HEK293 (cell line): ENCODE data around the gene PAAF1.

Experiments
- CTCF ChIA-PET: fragments of 350-600 bp; formaldehyde crosslinking; extraction: SDS; loops from one replicate; lab custom pipeline; 2021; ENCODE audit warnings: antibody characterized with exemption; lab: Yijun Ruan, JAX
- POLR2A ChIA-PET: fragments of 300-600 bp; formaldehyde crosslinking; extraction: SDS; loops from one replicate; lab custom pipeline; 2020; ENCODE audit warnings: antibody characterized with exemption, inconsistent platforms; lab: Yijun Ruan, JAX
- H3K27ac ChIP-seq: fragments of 200-500 bp; sonication (Bioruptor generic); 2 replicates; pipeline ENCODE4 v1.5.1; 2014; ENCODE audit warnings: low read depth, low read length, control low read depth, inconsistent platforms; ENCODE audit errors: extremely low read depth
- H3K36me3 ChIP-seq, 2 experiments: fragments of 200-500 bp in 1 of 2; sonication (Bioruptor generic) in 1 of 2; 1 replicate in 1 of 2; 2 replicates in 1 of 2; pipeline ENCODE4 v1.5.1; 2014 to 2017; ENCODE audit warnings: inconsistent platforms in 2 of 2, low read length in 2 of 2; ENCODE audit not compliant: control insufficient read depth in 2 of 2, insufficient read depth in 1 of 2
- H3K4me1 ChIP-seq: fragments of 200-500 bp; sonication (Bioruptor generic); 2 replicates; pipeline ENCODE4 v1.5.1; 2014; ENCODE audit warnings: mild to moderate bottlenecking, low read length, inconsistent platforms; ENCODE audit not compliant: control insufficient read depth, insufficient read depth
- H3K4me3 ChIP-seq: 2 replicates; pipeline ENCODE4 v1.5.1; 2011; ENCODE audit warnings: low read depth, mild to moderate bottlenecking, control low read depth, low read length, moderate library complexity
- H3K9me3 ChIP-seq: fragments of 200-500 bp; sonication (Bioruptor generic); 2 replicates; pipeline ENCODE4 v1.5.1; 2014; ENCODE audit warnings: low read depth, low read length, inconsistent platforms; ENCODE audit not compliant: control insufficient read depth, insufficient read depth
- BCL11A ChIP-seq: fragments of 450-650 bp; formaldehyde crosslinking; IDR thresholded peaks from 2 replicates; pipeline ENCODE4 v1.5.1; 2016; ENCODE audit warnings: low read depth, missing biosample characterization, missing genetic modification characterization
- EGR2 ChIP-seq: fragments of 450-650 bp; formaldehyde crosslinking; IDR thresholded peaks from 2 replicates; pipeline ENCODE4 v1.5.1; 2016; ENCODE audit warnings: low read depth, missing biosample characterization, missing genetic modification characterization
- KLF16 ChIP-seq: fragments of 450-650 bp; formaldehyde crosslinking; IDR thresholded peaks from 2 replicates; pipeline ENCODE4 v1.5.1; 2017; ENCODE audit warnings: missing biosample characterization, missing genetic modification characterization
- KLF8 ChIP-seq: fragments of 450-650 bp; formaldehyde crosslinking; IDR thresholded peaks from 2 replicates; pipeline ENCODE4 v1.5.1; 2016; ENCODE audit warnings: missing biosample characterization, missing genetic modification characterization
- SETDB1 ChIP-seq: IDR thresholded peaks from one replicate; pipeline ENCODE4 v1.6.1; 2017; ENCODE audit warnings: mild to moderate bottlenecking, low read length, moderate library complexity, mixed read lengths; ENCODE audit not compliant: insufficient read length
- SP2 ChIP-seq: fragments of 450-650 bp; formaldehyde crosslinking; IDR thresholded peaks from 2 replicates; pipeline ENCODE4 v1.5.1; 2016; ENCODE audit warnings: missing biosample characterization, missing genetic modification characterization
- SP7 ChIP-seq: fragments of 450-650 bp; formaldehyde crosslinking; IDR thresholded peaks from 2 replicates; pipeline ENCODE4 v1.5.1; 2016; ENCODE audit warnings: missing biosample characterization, missing genetic modification characterization
- YY2 ChIP-seq: fragments of 450-650 bp; formaldehyde crosslinking; IDR thresholded peaks from 2 replicates; pipeline ENCODE4 v1.5.1; 2016; ENCODE audit warnings: missing biosample characterization, missing genetic modification characterization
- ZBTB7A ChIP-seq: fragments of 450-650 bp; formaldehyde crosslinking; IDR thresholded peaks from 2 replicates; pipeline ENCODE4 v1.5.1; 2016; ENCODE audit warnings: low read depth, missing biosample characterization, missing genetic modification characterization
- ZFP37 ChIP-seq: fragments of 450-650 bp; formaldehyde crosslinking; IDR thresholded peaks from 2 replicates; pipeline ENCODE4 v1.5.1; 2016; ENCODE audit warnings: missing biosample characterization, missing genetic modification characterization
- ZNF23 ChIP-seq: fragments of 450-650 bp; formaldehyde crosslinking; IDR thresholded peaks from 2 replicates; pipeline ENCODE4 v1.5.1; 2016; ENCODE audit warnings: missing biosample characterization, missing genetic modification characterization, borderline replicate concordance
- ZNF366 ChIP-seq: fragments of 450-650 bp; formaldehyde crosslinking; conservative IDR thresholded peaks from 2 replicates; pipeline ENCODE4 v1.5.1; 2016; ENCODE audit warnings: missing biosample characterization, missing genetic modification characterization
- ZNF37A ChIP-seq: fragments of 450-650 bp; IDR thresholded peaks from 2 replicates; pipeline ENCODE4 v1.5.1; 2018; ENCODE audit warnings: missing biosample characterization, missing genetic modification characterization
- ZNF398 ChIP-seq: fragments of 450-650 bp; formaldehyde crosslinking; IDR thresholded peaks from 2 replicates; pipeline ENCODE4 v1.5.1; 2017; ENCODE audit warnings: missing biosample characterization, missing genetic modification characterization
- ZNF404 ChIP-seq: fragments of 450-650 bp; formaldehyde crosslinking; IDR thresholded peaks from 2 replicates; pipeline ENCODE4 v1.5.1; 2017; ENCODE audit warnings: missing biosample characterization, missing genetic modification characterization
- ZNF48 ChIP-seq: fragments of 450-650 bp; formaldehyde crosslinking; IDR thresholded peaks from 2 replicates; pipeline ENCODE4 v1.5.1; 2016; ENCODE audit warnings: missing biosample characterization, missing genetic modification characterization
- ZNF510 ChIP-seq: fragments of 450-650 bp; formaldehyde crosslinking; IDR thresholded peaks from 2 replicates; pipeline ENCODE4 v1.5.1; 2018; ENCODE audit warnings: mild to moderate bottlenecking, missing genetic modification characterization, missing biosample characterization; ENCODE audit not compliant: insufficient replicate concordance
- ZNF514 ChIP-seq: fragments of 450-650 bp; formaldehyde crosslinking; IDR thresholded peaks from 2 replicates; pipeline ENCODE4 v1.5.1; 2016; ENCODE audit warnings: missing biosample characterization, missing genetic modification characterization
- ZNF518A ChIP-seq: fragments of 450-650 bp; formaldehyde crosslinking; conservative IDR thresholded peaks from 2 replicates; pipeline ENCODE4 v1.5.1; 2016; ENCODE audit warnings: low read depth, missing biosample characterization, missing genetic modification characterization
- ZNF549 ChIP-seq: fragments of 450-650 bp; IDR thresholded peaks from 2 replicates; pipeline ENCODE4 v1.5.1; 2018; ENCODE audit warnings: missing biosample characterization, missing genetic modification characterization, mild to moderate bottlenecking, inconsistent platforms, moderate library complexity
- ZNF580 ChIP-seq: fragments of 450-650 bp; formaldehyde crosslinking; IDR thresholded peaks from 2 replicates; pipeline ENCODE4 v1.5.1; 2016; ENCODE audit warnings: missing biosample characterization, missing genetic modification characterization
- ZNF791 ChIP-seq: fragments of 450-650 bp; formaldehyde crosslinking; IDR thresholded peaks from 2 replicates; pipeline ENCODE4 v1.5.1; 2016; ENCODE audit warnings: missing biosample characterization, missing genetic modification characterization
- ZSCAN18 ChIP-seq: fragments of 450-650 bp; formaldehyde crosslinking; IDR thresholded peaks from 2 replicates; pipeline ENCODE4 v1.5.1; 2016; ENCODE audit warnings: missing biosample characterization, missing genetic modification characterization

PAAF1 gene

GRCh38 chr11:73977856-73978519, 101.2 kb downstream of the PAAF1 start:
- CTCF ChIA-PET: no interaction called here

GRCh38 chr11:73978576-73979086, 101.8 kb downstream of the PAAF1 start:
- CTCF ChIA-PET: interaction anchor here (3.5 kb wide), 1 partner anchor 15 kb away, joined by 9 read pairs; no protein-coding TSS in a partner anchor
- TF ChIP-seq ZNF510: no peak
- no peak for TF ChIP-seq ZBTB7A
- no peak for TF ChIP-seq SETDB1
- no peak for TF ChIP-seq ZNF48
- TF ChIP-seq SP7 (tag by site-specific recombination): no peak
- TF ChIP-seq ZNF580 (tag by site-specific recombination): no peak
- TF ChIP-seq YY2: no peak
- TF ChIP-seq ZSCAN18 (tag by site-specific recombination): no peak
- TF ChIP-seq ZNF404: no peak
- TF ChIP-seq BCL11A (tag by site-specific recombination): no peak
- TF ChIP-seq ZNF23 (tag by site-specific recombination): no peak
- TF ChIP-seq ZNF549: no peak
- no peaks in the 10 kb centered on the region for H3K9me3 ChIP-seq
- POLR2A ChIA-PET: no interaction called here
- no peak overlapping the region for H3K27ac ChIP-seq
- peaks cover 3% of the 10 kb centered on the region; the same call in 1 of the 2 replicates for H3K4me1 ChIP-seq
- H3K36me3 ChIP-seq: peaks cover 0 to 77% of the 10 kb centered on the region in 2 experiments; a peak in 1 of 3 replicates
- no peak overlapping the region for H3K4me3 ChIP-seq

More at GRCh38 chr11:73977856-73978519, 101.2 kb downstream of the PAAF1 start:
- Histone ChIP-seq H3K4me1 (peaks cover 3% of the 10 kb centered on the region; the same call in 1 of the 2 replicates), H3K27ac (no peak overlapping the region), H3K9me3 (no peaks in the 10 kb centered on the region), H3K4me3 (no peak overlapping the region)
- TF ChIP-seq KLF16 (tag by site-specific recombination) (no peak), KLF8 (tag by site-specific recombination) (no peak), EGR2 (tag by site-specific recombination) (no peak), ZNF37A (tag by site-specific recombination) (no peak), ZNF514 (tag by site-specific recombination) (no peak), ZNF791 (tag by site-specific recombination) (no peak), ZNF518A (tag by site-specific recombination) (no peak), SP2 (tag by site-specific recombination) (no peak), ZNF398 (tag by site-specific recombination) (no peak), ZFP37 (no peak), ZNF366 (no peak)
- TF ChIP-seq, all 188 proteins: peak for 0
- peaks cover 0 to 77% of the 10 kb centered on the region in 2 experiments; a peak in 1 of 3 replicates for H3K36me3 ChIP-seq
- POLR2A ChIA-PET: no interaction called here
